K562 (cell line): ENCODE data around the gene PRCD. TPM values are rescaled to one million over a fixed set of nuclear protein-coding genes. Genes with fewer than 3 reads are reported as not detected.
A peak's percentile ranks its signal among the peaks of the same experiment; 100 is the strongest.

Experiments
- DACH1 ChIP-seq: fragments of 450-650 bp; IDR thresholded peaks from 2 replicates; pipeline ENCODE4 v1.6.1; 2018; ENCODE audit not compliant: partially characterized antibody
- HMGN3 ChIP-seq: IDR thresholded peaks from 2 replicates; pipeline ENCODE4 v1.6.1; 2011; ENCODE audit warnings: borderline replicate concordance, low read depth, mild to moderate bottlenecking, mixed read lengths, low read length; ENCODE audit not compliant: insufficient read length; ENCODE audit errors: extremely low read depth
- MAZ ChIP-seq, 2 experiments: fragments of 450-650 bp in 1 of 2; sonication (generic) in 1 of 2; formaldehyde crosslinking; IDR thresholded peaks in 1 of 2; conservative IDR thresholded peaks in 1 of 2; 2 replicates each; pipeline versions ENCODE4 v1.4.0 to v1.5.0; 2020; ENCODE audit warnings: mild to moderate bottlenecking in 1 of 2, missing genetic modification reagents in 1 of 2
- MEF2A ChIP-seq: IDR thresholded peaks from 2 replicates; pipeline ENCODE4 v1.6.1; 2011; ENCODE audit warnings: low read depth, mild to moderate bottlenecking, low read length, moderate library complexity; ENCODE audit not compliant: control insufficient read depth
- MTA3 ChIP-seq: fragments of 450-650 bp; formaldehyde crosslinking; IDR thresholded peaks from 2 replicates; pipeline ENCODE4 v1.6.1; 2017; ENCODE audit warnings: mild to moderate bottlenecking, borderline replicate concordance
- NONO ChIP-seq, 2 experiments: fragments of 200-400 bp in 1 of 2; fragments of 450-650 bp in 1 of 2; formaldehyde crosslinking in 1 of 2; IDR thresholded peaks; 2 replicates each; pipeline ENCODE4 v1.6.1; 2017; ENCODE audit warnings: low read depth in 2 of 2, mild to moderate bottlenecking in 2 of 2, moderate library complexity in 2 of 2, low read length in 1 of 2
- PHF20 ChIP-seq: fragments of 450-650 bp; IDR thresholded peaks from 2 replicates; pipeline ENCODE4 v1.6.1; 2018; ENCODE audit not compliant: partially characterized antibody
- POLR2A ChIP-seq: fragments of 450-650 bp; conservative IDR thresholded peaks from 2 replicates; pipeline ENCODE4 v1.6.1; 2016
- RCOR1 ChIP-seq, 2 experiments: IDR thresholded peaks; 2 replicates each; pipeline ENCODE4 v1.6.1; 2012; ENCODE audit warnings: low read depth in 2 of 2, low read length in 2 of 2, borderline replicate concordance in 1 of 2, improper control_type of control experiment in 1 of 2
- SUPT5H ChIP-seq: fragments of 450-650 bp; IDR thresholded peaks from 2 replicates; pipeline ENCODE4 v1.6.1; 2016
- TAF1 ChIP-seq: IDR thresholded peaks from 2 replicates; pipeline ENCODE4 v1.6.1; 2011; ENCODE audit warnings: mild to moderate bottlenecking, low read length, moderate library complexity; ENCODE audit not compliant: insufficient read depth, control insufficient read depth, severe bottlenecking; ENCODE audit errors: extremely low read depth
- TBP ChIP-seq: optimal IDR thresholded peaks from 2 replicates; pipeline ENCODE3; 2011; ENCODE audit warnings: low read depth, low read length, improper control_type of control experiment
- TEAD1 ChIP-seq, 2 experiments: fragments of 450-650 bp in 1 of 2; sonication (generic) in 1 of 2; formaldehyde crosslinking; IDR thresholded peaks; 2 replicates each; pipeline versions ENCODE4 v1.4.0 to v1.8.0; 2020 to 2022; ENCODE audit warnings: mild to moderate bottlenecking in 2 of 2, missing genetic modification reagents in 1 of 2
- ZC3H4 ChIP-seq: sonication (generic); formaldehyde crosslinking; IDR thresholded peaks from 2 replicates; pipeline ENCODE4 v1.9.0; 2021; ENCODE audit warnings: missing genetic modification reagents, borderline replicate concordance
- ZKSCAN1 ChIP-seq: fragments of 150-350 bp; IDR thresholded peaks from 2 replicates; pipeline ENCODE4 v1.6.1; 2016; ENCODE audit warnings: low read depth, low read length
- ZSCAN29 ChIP-seq: fragments of 450-650 bp; IDR thresholded peaks from 2 replicates; pipeline ENCODE4 v1.6.1; 2017
- polyA plus RNA-seq, 8 experiments: library from polyadenylated mRNA; depleted of rRNA in 4 of 8; stranded (reverse) in 5 of 8; unstranded in 3 of 8; fragments of >200 nt; fragmentation: Nextera tagmentation in 2 of 8; fragmentation: Illumina TruSeq in 1 of 8; extraction: Ambion mirVana in 2 of 8; extraction: Trizol in 1 of 8; gene quantifications; 2 replicates each; pipeline versions ENCODE4 v1.2.1 to v1.2.3, GENCODE V29; 2011 to 2014; ENCODE audit warnings: inconsistent platforms in 1 of 8, missing spikeins in 1 of 8
- total RNA-seq, 7 experiments: library from RNA; depleted of rRNA in 6 of 7; stranded (reverse); fragments of >200 nt in 6 of 7; fragmentation: Illumina TruSeq in 2 of 7; extraction: Trizol in 2 of 7; gene quantifications; 2 replicates each; pipeline versions ENCODE4 v1.2.1 to v1.2.3, GENCODE V29; 2011 to 2021; ENCODE audit warnings: low replicate concordance in 1 of 7
- TF ChIP-seq, protein P1 (sequence below), 2 experiments: IDR thresholded peaks; 2 replicates each; pipeline ENCODE4 v1.6.1; 2011; ENCODE audit warnings: borderline replicate concordance in 1 of 2, control low read depth in 1 of 2, low read depth in 1 of 2, low read length in 1 of 2, mild to moderate bottlenecking in 1 of 2, mixed read lengths in 1 of 2, moderate library complexity in 1 of 2; ENCODE audit not compliant: insufficient read depth in 1 of 2, insufficient read length in 1 of 2, poor library complexity in 1 of 2, severe bottlenecking in 1 of 2; ENCODE audit errors: extremely low read depth in 1 of 2
- TF ChIP-seq, protein P2 (sequence below): sonication (generic); formaldehyde crosslinking; IDR thresholded peaks from 2 replicates; pipeline ENCODE4 v1.8.0; 2022; ENCODE audit warnings: mild to moderate bottlenecking, missing genetic modification reagents
- TF ChIP-seq, protein P3 (sequence below): sonication (generic); formaldehyde crosslinking; IDR thresholded peaks from 2 replicates; pipeline ENCODE4 v1.5.0; 2020; ENCODE audit warnings: missing genetic modification reagents
- TF ChIP-seq, protein P4 (sequence below), 2 experiments: IDR thresholded peaks; 2 replicates each; pipeline ENCODE4 v1.6.1; 2012; ENCODE audit warnings: improper control_type of control experiment in 2 of 2, low read depth in 2 of 2, low read length in 2 of 2, borderline replicate concordance in 1 of 2
- TF ChIP-seq, protein P5 (sequence below): sonication (generic); formaldehyde crosslinking; IDR thresholded peaks from 2 replicates; pipeline ENCODE4 v1.9.0; 2022; ENCODE audit warnings: mild to moderate bottlenecking, missing genetic modification reagents

Gene PRCD
- total and polyA plus RNA-seq, 9 of the 15 experiments (the other 6 are each of a cell fraction or from before 2014, with no cell fraction given): 0.20 to 0.25 (median 0.21) TPM; not detected in 6

DNA sequence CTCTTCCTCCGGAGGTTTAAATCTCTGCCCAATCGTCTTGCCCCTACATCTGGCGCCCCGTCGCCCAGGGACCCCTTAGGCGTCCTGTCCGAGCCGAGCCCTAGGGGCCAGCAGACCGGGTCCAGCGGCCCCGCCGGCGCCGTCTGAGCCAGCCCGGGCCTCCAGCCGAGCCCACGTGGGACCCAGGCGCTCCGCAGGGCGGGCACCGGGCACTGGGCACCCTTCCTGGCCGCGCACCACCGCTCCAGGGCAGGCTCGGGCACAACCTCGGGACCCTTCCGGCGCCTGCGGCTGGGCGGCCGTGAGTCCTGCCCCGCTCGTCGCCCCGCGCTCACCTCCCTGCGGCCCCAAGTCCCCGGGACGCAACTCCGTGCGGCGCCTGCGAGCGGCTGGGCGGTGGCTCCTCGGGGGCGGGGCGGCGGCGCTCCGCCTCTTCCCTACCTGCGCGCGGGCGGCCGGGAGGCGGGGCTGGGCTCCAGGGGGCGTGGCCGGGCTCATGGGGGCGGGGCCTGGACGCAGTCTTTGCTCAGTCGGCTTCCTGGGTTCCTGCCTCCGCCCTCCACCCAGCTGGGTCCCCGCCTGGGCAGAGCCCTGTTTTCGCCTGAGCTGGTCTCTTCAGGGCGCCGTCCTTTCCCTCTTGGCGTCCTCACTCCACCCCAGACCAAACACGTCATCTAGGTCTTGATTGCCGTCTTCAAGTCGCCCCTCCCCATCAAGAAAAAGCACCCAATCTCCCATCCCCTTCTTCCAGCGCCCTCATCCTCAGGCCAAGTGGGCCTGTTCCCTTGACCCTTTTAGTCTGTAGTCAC is 38.6 kb upstream of the PRCD start, which contains the start of gene RHBDF2 (continued):
- peak in 1 of 2 experiments; percentile 42; a peak in 1 of 4 replicates for TF ChIP-seq MAZ (CRISPR knock-in tag; conservative IDR thresholded peaks at IDR 0.05 in 1 of 2, IDR thresholded peaks at IDR 0.05 in 1 of 2)
- TF ChIP-seq MEF2A: no peak
- no peak for TF ChIP-seq ZKSCAN1
- no peak for TF ChIP-seq ZSCAN29
- TF ChIP-seq SUPT5H: 0 out of 2 replicates have a peak, but pooled peaks have one; percentile 47
- no peak for TF ChIP-seq RCOR1 (IDR thresholded peaks at IDR 0.05; ENCODE audit: borderline replicate concordance in 1 of 2, low read depth in 2 of 2, low read length in 2 of 2)
- 0 out of 2 replicates have a peak, but pooled peaks have one; percentile 49 for TF ChIP-seq MTA3
- peak; percentile 56 for TF ChIP-seq POLR2A
- TF ChIP-seq, protein P1, sequence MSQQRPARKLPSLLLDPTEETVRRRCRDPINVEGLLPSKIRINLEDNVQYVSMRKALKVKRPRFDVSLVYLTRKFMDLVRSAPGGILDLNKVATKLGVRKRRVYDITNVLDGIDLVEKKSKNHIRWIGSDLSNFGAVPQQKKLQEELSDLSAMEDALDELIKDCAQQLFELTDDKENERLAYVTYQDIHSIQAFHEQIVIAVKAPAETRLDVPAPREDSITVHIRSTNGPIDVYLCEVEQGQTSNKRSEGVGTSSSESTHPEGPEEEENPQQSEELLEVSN (IDR thresholded peaks at IDR 0.05; ENCODE audit: borderline replicate concordance in 1 of 2, extremely low read depth in 1 of 2, insufficient read depth in 1 of 2, insufficient read length in 1 of 2, low read depth in 1 of 2, low read length in 1 of 2, poor library complexity in 1 of 2, severe bottlenecking in 1 of 2): peak in 1 of 2 experiments; percentile 30
- TF ChIP-seq, protein P2, sequence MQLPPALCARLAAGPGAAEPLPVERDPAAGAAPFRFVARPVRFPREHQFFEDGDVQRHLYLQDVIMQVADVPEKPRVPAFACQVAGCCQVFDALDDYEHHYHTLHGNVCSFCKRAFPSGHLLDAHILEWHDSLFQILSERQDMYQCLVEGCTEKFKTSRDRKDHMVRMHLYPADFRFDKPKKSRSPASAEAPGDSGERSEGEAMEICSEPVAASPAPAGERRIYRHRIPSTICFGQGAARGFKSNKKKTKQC: peak; percentile 43
- peak; percentile 29 for TF ChIP-seq DACH1
- 0 out of 4 replicates have a peak, but pooled peaks of 1 of the 2 experiments have one; percentile 39 for TF ChIP-seq NONO (IDR thresholded peaks at IDR 0.05; ENCODE audit: low read depth in 2 of 2, low read length in 1 of 2)
- TF ChIP-seq ZC3H4 (CRISPR knock-in tag): 0 out of 2 replicates have a peak, but pooled peaks have one; percentile 29
- TF ChIP-seq, protein P3, sequence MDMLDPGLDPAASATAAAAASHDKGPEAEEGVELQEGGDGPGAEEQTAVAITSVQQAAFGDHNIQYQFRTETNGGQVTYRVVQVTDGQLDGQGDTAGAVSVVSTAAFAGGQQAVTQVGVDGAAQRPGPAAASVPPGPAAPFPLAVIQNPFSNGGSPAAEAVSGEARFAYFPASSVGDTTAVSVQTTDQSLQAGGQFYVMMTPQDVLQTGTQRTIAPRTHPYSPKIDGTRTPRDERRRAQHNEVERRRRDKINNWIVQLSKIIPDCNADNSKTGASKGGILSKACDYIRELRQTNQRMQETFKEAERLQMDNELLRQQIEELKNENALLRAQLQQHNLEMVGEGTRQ (CRISPR knock-in tag): 0 out of 2 replicates have a peak, but pooled peaks have one; percentile 9
- peak; percentile 22 for TF ChIP-seq TAF1
- peak; percentile 10 for TF ChIP-seq PHF20
- TF ChIP-seq, protein P4, sequence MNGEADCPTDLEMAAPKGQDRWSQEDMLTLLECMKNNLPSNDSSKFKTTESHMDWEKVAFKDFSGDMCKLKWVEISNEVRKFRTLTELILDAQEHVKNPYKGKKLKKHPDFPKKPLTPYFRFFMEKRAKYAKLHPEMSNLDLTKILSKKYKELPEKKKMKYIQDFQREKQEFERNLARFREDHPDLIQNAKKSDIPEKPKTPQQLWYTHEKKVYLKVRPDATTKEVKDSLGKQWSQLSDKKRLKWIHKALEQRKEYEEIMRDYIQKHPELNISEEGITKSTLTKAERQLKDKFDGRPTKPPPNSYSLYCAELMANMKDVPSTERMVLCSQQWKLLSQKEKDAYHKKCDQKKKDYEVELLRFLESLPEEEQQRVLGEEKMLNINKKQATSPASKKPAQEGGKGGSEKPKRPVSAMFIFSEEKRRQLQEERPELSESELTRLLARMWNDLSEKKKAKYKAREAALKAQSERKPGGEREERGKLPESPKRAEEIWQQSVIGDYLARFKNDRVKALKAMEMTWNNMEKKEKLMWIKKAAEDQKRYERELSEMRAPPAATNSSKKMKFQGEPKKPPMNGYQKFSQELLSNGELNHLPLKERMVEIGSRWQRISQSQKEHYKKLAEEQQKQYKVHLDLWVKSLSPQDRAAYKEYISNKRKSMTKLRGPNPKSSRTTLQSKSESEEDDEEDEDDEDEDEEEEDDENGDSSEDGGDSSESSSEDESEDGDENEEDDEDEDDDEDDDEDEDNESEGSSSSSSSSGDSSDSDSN (IDR thresholded peaks at IDR 0.05; ENCODE audit: borderline replicate concordance in 1 of 2, low read depth in 2 of 2, low read length in 2 of 2): 0 out of 4 replicates have a peak, but pooled peaks of 1 of the 2 experiments have one; percentile 21
- peak in 1 of 2 experiments; percentile 65; a peak in 1 of 4 replicates for TF ChIP-seq TEAD1 (CRISPR knock-in tag; IDR thresholded peaks at IDR 0.05)
- peak; percentile 75 for TF ChIP-seq HMGN3
- peak; percentile 43 for TF ChIP-seq TBP
- TF ChIP-seq, protein P5, sequence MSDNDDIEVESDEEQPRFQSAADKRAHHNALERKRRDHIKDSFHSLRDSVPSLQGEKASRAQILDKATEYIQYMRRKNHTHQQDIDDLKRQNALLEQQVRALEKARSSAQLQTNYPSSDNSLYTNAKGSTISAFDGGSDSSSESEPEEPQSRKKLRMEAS (CRISPR knock-in tag): peak; percentile 63
